H1 (cell line): Measurements from ENCODE around the gene TBC1D24. TPM values are rescaled to one million over a fixed set of nuclear protein-coding genes. Genes with fewer than 3 reads are reported as not detected.

Experiments
- CTCF ChIA-PET: fragments of 300-600 bp; sonication (Branson Sonifier 250); formaldehyde crosslinking; loops from one replicate; lab custom pipeline; 2021; ENCODE audit not compliant: partially characterized antibody; lab: Charles Lee
- POLR2A ChIA-PET: fragments of 300-600 bp; sonication (Branson Sonifier 250); formaldehyde crosslinking; loops from one replicate; lab custom pipeline; 2021; ENCODE audit warnings: inconsistent platforms; ENCODE audit not compliant: partially characterized antibody; lab: Charles Lee
- DNase-seq, 2 experiments: peaks; one replicate each; pipeline versions ENCODE4 v3.0.0 to v3.0.0-alpha.2; 2010 to 2022; ENCODE audit warnings: low spot score in 2 of 2, low read depth in 1 of 2, mixed read lengths in 1 of 2
- FAIRE-seq: peaks from 2 replicates; lab custom pipeline; 2011; peaks lifted over from hg19 to GRCh38; lab: Jason Lieb, UNC
- H2AFZ ChIP-seq: 2 replicates; pipeline ENCODE4 v1.8.1; 2012; ENCODE audit warnings: low read length, inconsistent platforms
- H2AK5ac ChIP-seq: 2 replicates; pipeline ENCODE4 v1.6.1; 2013; ENCODE audit warnings: low read depth, low read length
- H2BK120ac ChIP-seq: replicated peaks from 2 replicates; pipeline ENCODE3; 2013; ENCODE audit warnings: low read depth, low read length, inconsistent platforms
- H2BK12ac ChIP-seq: 2 replicates; pipeline ENCODE4 v1.6.1; 2013; ENCODE audit warnings: low read depth, low read length
- H2BK15ac ChIP-seq: 2 replicates; pipeline ENCODE4 v1.6.1; 2013; ENCODE audit warnings: low read length
- H2BK20ac ChIP-seq: 2 replicates; pipeline ENCODE4 v1.6.1; 2013; ENCODE audit warnings: low read length
- H2BK5ac ChIP-seq: 2 replicates; pipeline ENCODE4 v1.6.1; 2013; ENCODE audit warnings: low read depth, low read length
- H3K14ac ChIP-seq: 2 replicates; pipeline ENCODE4 v1.6.1; 2013; ENCODE audit warnings: inconsistent platforms; ENCODE audit not compliant: insufficient read length
- H3K18ac ChIP-seq: 2 replicates; pipeline ENCODE4 v1.6.1; 2013; ENCODE audit warnings: low read length; ENCODE audit errors: extremely low read depth
- H3K23ac ChIP-seq: 2 replicates; pipeline ENCODE4 v1.6.1; 2013; ENCODE audit warnings: inconsistent platforms; ENCODE audit not compliant: insufficient read length
- H3K23me2 ChIP-seq: 2 replicates; pipeline ENCODE4 v1.6.1; 2013; ENCODE audit warnings: low read depth, low read length
- H3K27ac ChIP-seq: 2 replicates; pipeline ENCODE4 v1.6.1; 2011; ENCODE audit warnings: low read depth, low read length, inconsistent platforms
- H3K27me3 ChIP-seq, 4 experiments: replicated peaks in 1 of 4; 1 replicate in 1 of 4; 2 replicates in 3 of 4; pipeline versions ENCODE4 v1.6.1 to v1.8.1; 2011 to 2013; ENCODE audit warnings: low read length in 3 of 4, mild to moderate bottlenecking in 3 of 4, inconsistent platforms in 2 of 4, mixed read lengths in 2 of 4, moderate library complexity in 1 of 4; ENCODE audit not compliant: control insufficient read depth in 3 of 4, insufficient read depth in 3 of 4; ENCODE audit errors: extremely low read depth in 1 of 4
- H3K36me3 ChIP-seq, 4 experiments: 2 replicates each; pipeline versions ENCODE4 v1.6.1 to v1.8.1; 2011 to 2013; ENCODE audit warnings: mild to moderate bottlenecking in 4 of 4, low read length in 3 of 4, moderate library complexity in 2 of 4, control low read depth in 1 of 4, inconsistent platforms in 1 of 4; ENCODE audit not compliant: insufficient read depth in 4 of 4, control insufficient read depth in 2 of 4
- H3K4ac ChIP-seq: replicated peaks from 2 replicates; pipeline ENCODE3; 2013; ENCODE audit warnings: low read length, low read depth, mixed read lengths, inconsistent platforms; ENCODE audit not compliant: insufficient read length
- H3K4me1 ChIP-seq, 4 experiments: replicated peaks in 1 of 4; 1 replicate in 1 of 4; 2 replicates in 3 of 4; pipeline versions ENCODE4 v1.6.1 to v1.8.1; 2011 to 2013; ENCODE audit warnings: low read length in 3 of 4, inconsistent platforms in 2 of 4, mixed read lengths in 1 of 4; ENCODE audit not compliant: insufficient read depth in 4 of 4, control insufficient read depth in 3 of 4
- H3K4me2 ChIP-seq, 2 experiments: 2 replicates each; pipeline versions ENCODE4 v1.6.1 to v1.8.1; 2011 to 2013; ENCODE audit warnings: low read depth in 2 of 2, low read length in 2 of 2, control low read depth in 1 of 2, inconsistent platforms in 1 of 2, mild to moderate bottlenecking in 1 of 2; ENCODE audit not compliant: insufficient read depth in 1 of 2
- H3K4me3 ChIP-seq, 4 experiments: fragments of 200-600, 300-600 bp in 1 of 4; sonication (generic), shearing (Covaris generic), sonication (Bioruptor Twin) in 1 of 4; 2 replicates each; pipeline versions ENCODE4 v1.5.1 to v1.8.1; 2011 to 2016; ENCODE audit warnings: low read length in 4 of 4, low read depth in 3 of 4, control low read depth in 2 of 4, inconsistent platforms in 2 of 4, mild to moderate bottlenecking in 2 of 4, mixed read lengths in 1 of 4, moderate library complexity in 1 of 4; ENCODE audit not compliant: insufficient read depth in 2 of 4; ENCODE audit errors: extremely low read depth in 1 of 4
- H3K56ac ChIP-seq: replicated peaks from 2 replicates; pipeline ENCODE3; 2013; ENCODE audit warnings: low read depth, mild to moderate bottlenecking, mixed read lengths, low read length, inconsistent platforms; ENCODE audit not compliant: insufficient read length
- H3K79me1 ChIP-seq: 2 replicates; pipeline ENCODE4 v1.6.1; 2013; ENCODE audit warnings: low read depth, low read length, control low read depth
- H3K79me2 ChIP-seq, 2 experiments: 2 replicates each; pipeline versions ENCODE4 v1.6.1 to v1.8.1; 2012 to 2013; ENCODE audit warnings: low read length in 2 of 2, mild to moderate bottlenecking in 2 of 2, inconsistent platforms in 1 of 2; ENCODE audit not compliant: insufficient read depth in 2 of 2, control insufficient read depth in 1 of 2
- H3K9ac ChIP-seq, 4 experiments: replicated peaks in 1 of 4; 1 replicate in 1 of 4; 2 replicates in 3 of 4; pipeline versions ENCODE4 v1.6.1 to v1.8.1; 2011 to 2013; ENCODE audit warnings: low read depth in 3 of 4, low read length in 3 of 4, control low read depth in 2 of 4, mild to moderate bottlenecking in 2 of 4, moderate library complexity in 2 of 4, inconsistent platforms in 1 of 4; ENCODE audit errors: extremely low read depth in 1 of 4
- H3K9me3 ChIP-seq, 2 experiments: 2 replicates each; pipeline versions ENCODE4 v1.6.1 to v1.8.1; 2012 to 2013; ENCODE audit warnings: mild to moderate bottlenecking in 2 of 2, moderate library complexity in 2 of 2, control low read depth in 1 of 2, inconsistent platforms in 1 of 2, low read depth in 1 of 2, low read length in 1 of 2, mixed read lengths in 1 of 2; ENCODE audit not compliant: insufficient read depth in 2 of 2
- H4K20me1 ChIP-seq, 2 experiments: replicated peaks in 1 of 2; 2 replicates each; pipeline versions ENCODE3 to v1.8.1; 2011 to 2013; ENCODE audit warnings: inconsistent platforms in 2 of 2, low read length in 2 of 2, mild to moderate bottlenecking in 1 of 2; ENCODE audit not compliant: insufficient read depth in 2 of 2, control insufficient read depth in 1 of 2
- H4K5ac ChIP-seq: 2 replicates; pipeline ENCODE4 v1.6.1; 2013; ENCODE audit warnings: low read length, low read depth, mixed read lengths, inconsistent platforms; ENCODE audit not compliant: insufficient read length
- H4K8ac ChIP-seq: 2 replicates; pipeline ENCODE4 v1.8.0; 2013; ENCODE audit warnings: mild to moderate bottlenecking, moderate library complexity, low read length, inconsistent platforms; ENCODE audit not compliant: insufficient read depth; ENCODE audit errors: extremely low read depth
- H4K91ac ChIP-seq: replicated peaks from 2 replicates; pipeline ENCODE3; 2013; ENCODE audit warnings: low read length, mixed read lengths, inconsistent platforms; ENCODE audit not compliant: insufficient read length
- ASH2L ChIP-seq: fragments of 200-600, 300-600 bp; sonication (generic); IDR thresholded peaks from one replicate; pipeline ENCODE4 v1.7.1; 2017; ENCODE audit warnings: low read length
- CBX5 ChIP-seq: fragments of 300-800, 300-1000 bp; sonication (generic); IDR thresholded peaks from 2 replicates; pipeline ENCODE4 v1.7.1; 2016; ENCODE audit warnings: antibody characterized with exemption, low read length, low read depth
- EZH2 ChIP-seq: fragments of 200-600 bp; sonication (generic); IDR thresholded peaks from 2 replicates; pipeline ENCODE4 v1.7.1; 2012; ENCODE audit warnings: low read depth, mild to moderate bottlenecking, moderate library complexity, low read length, inconsistent platforms; ENCODE audit not compliant: severe bottlenecking
- HDAC2 ChIP-seq, 2 experiments: fragments of 300-600 bp in 1 of 2; sonication (generic) in 1 of 2; IDR thresholded peaks; 2 replicates each; pipeline ENCODE4 v1.6.1; 2011 to 2012; ENCODE audit warnings: low read depth in 2 of 2, low read length in 2 of 2, mild to moderate bottlenecking in 2 of 2, moderate library complexity in 2 of 2, borderline replicate concordance in 1 of 2, inconsistent platforms in 1 of 2
- SUZ12 ChIP-seq: fragments of 200-600 bp; sonication (generic); IDR thresholded peaks from 2 replicates; pipeline ENCODE4 v1.6.1; 2012; ENCODE audit warnings: mild to moderate bottlenecking, inconsistent platforms, low read length, moderate library complexity, mixed read lengths
- WGBS, 2 experiments: shearing (Covaris generic) in 1 of 2; methylation state at CpG; one replicate each; pipeline versions ENCODE4 v1.1.6 to v1.1.7; 2013 to 2015; ENCODE audit warnings: low lambda C conversion rate in 2 of 2, mixed read lengths in 2 of 2, inconsistent platforms in 1 of 2, low coverage in 1 of 2, missing lambda C conversion rate in 1 of 2; ENCODE audit not compliant: insufficient replicate concordance in 2 of 2, insufficient coverage in 1 of 2, insufficient read length in 1 of 2; ENCODE audit errors: extremely low coverage in 1 of 2, missing lambda C conversion rate in 1 of 2; 5-methylcytosine and 5-hydroxymethylcytosine counted together
- polyA plus RNA-seq, 7 experiments: library from polyadenylated mRNA; depleted of rRNA in 3 of 7; stranded (reverse) in 5 of 7; unstranded in 2 of 7; fragments of >200 nt in 5 of 7; fragments of 200-250 nt in 2 of 7; gene quantifications; 1 replicate in 5 of 7; 2 replicates in 1 of 7; 4 replicates in 1 of 7; pipeline versions ENCODE4 v1.2.1 to v1.2.3, GENCODE V29; 2011 to 2013; ENCODE audit warnings: missing spikeins in 2 of 7, mixed read lengths in 2 of 7
- total RNA-seq: library from RNA; stranded (reverse); fragmentation: NEBNext Ultra II Directional; extraction: Animal tissue kit (Norgen Biotek cat#: 25700); gene quantifications from 2 replicates; pipeline ENCODE4 v1.2.1, GENCODE V29; 2021
- TF ChIP-seq, protein P1 (sequence below), 3 experiments: IDR thresholded peaks; 1 replicate in 2 of 3; 2 replicates in 1 of 3; pipeline versions ENCODE4 v1.5.1 to v1.6.1; 2011; ENCODE audit warnings: low read length in 3 of 3, mild to moderate bottlenecking in 3 of 3, inconsistent platforms in 2 of 3, low read depth in 1 of 3, moderate library complexity in 1 of 3; ENCODE audit not compliant: insufficient read depth in 1 of 3; ENCODE audit errors: control extremely low read depth in 1 of 3

The TBC1D24 gene
- total and polyA plus RNA-seq, 2 of the 8 experiments (the other 6 are each of a cell fraction or from before 2014, with no cell fraction given) = 8.7 to 21.5 TPM

DNA sequence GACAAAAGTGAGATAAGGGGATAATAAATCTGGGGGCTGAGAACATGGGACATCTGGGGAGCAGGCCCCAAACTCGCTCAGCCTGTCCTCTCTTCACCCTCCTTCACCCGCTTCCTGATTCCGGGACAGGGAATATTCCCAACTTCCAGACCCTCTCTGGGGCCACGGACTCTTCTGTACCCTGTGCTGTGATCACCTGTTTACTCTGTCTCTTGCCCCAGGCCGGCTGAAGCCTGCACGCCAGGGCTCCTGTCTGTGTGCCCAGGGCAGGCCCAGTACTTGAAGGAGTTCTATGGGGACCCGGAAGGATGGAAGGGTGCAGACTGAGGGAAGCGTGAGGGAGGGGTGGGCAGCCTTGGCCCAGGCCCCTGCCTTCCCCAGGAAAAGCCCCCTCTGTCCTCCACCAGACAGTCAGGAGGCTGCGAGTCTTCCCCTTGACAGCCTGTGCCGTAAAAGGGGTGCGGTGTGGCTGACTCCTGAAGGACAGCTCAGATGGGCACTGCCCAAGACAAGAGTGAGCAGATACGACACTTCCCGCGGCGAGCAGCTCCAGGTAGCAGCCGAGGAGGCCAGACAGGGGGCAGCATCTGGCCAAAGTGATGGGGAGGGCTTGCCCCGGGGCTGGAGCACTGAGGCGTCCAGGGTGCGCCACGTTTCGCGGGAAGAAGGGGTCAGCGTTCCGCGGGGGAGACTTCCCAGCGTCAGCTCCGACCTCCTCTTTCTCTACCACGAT, 46.7 kb upstream of the TBC1D24 start:
- POLR2A ChIA-PET = interaction anchor here (0.6 to 2.2 kb wide), 13 partner anchors 10 to 177 kb away, joined by 3 to 9 read pairs (median 3); partner anchors contain the start of genes ATP6V0C and ECI1
- Histone ChIP-seq H3K4me1 (peaks cover 0 to 13% (median 6%) of the 10 kb centered on the region in 4 experiments; a peak in 5 of 7 replicates), H3K23ac (no peak overlapping the region), H3K9ac (peak overlapping the region; percentile 13 to 77 (median 59); a peak in 6 of 7 replicates), H2BK20ac (no peak overlapping the region), H2BK15ac (peak overlapping the region; percentile 61; the same call in 1 of the 2 replicates), H2BK120ac (peak overlapping the region; percentile 69), H3K36me3 (peaks cover 12 to 17% (median 15%) of the 10 kb centered on the region in 4 experiments), H3K79me1 (0 out of 2 replicates have a peak, but pooled peaks cover 6% of the 10 kb centered on the region), H3K9me3 (no peaks in the 10 kb centered on the region), H2AK5ac (peak overlapping the region; percentile 53; the same call in 1 of the 2 replicates), H2BK5ac (peak overlapping the region; percentile 78; the same call in 1 of the 2 replicates), H3K56ac (peak overlapping the region; percentile 80), H2AFZ (peak overlapping the region; percentile 85; the same call in 1 of the 2 replicates), H3K4me3 (peak overlapping the region; percentile 48 to 73 (median 50)), H3K18ac (peak overlapping the region; percentile 96), H3K23me2 (peaks cover 12% of the 10 kb centered on the region; the same call in 1 of the 2 replicates), H3K27ac (no peak overlapping the region), H3K4me2 (peak overlapping the region; percentile 51 to 98), H4K91ac (peak overlapping the region; percentile 95), H3K27me3 (peaks cover 0 to 9% (median 2%) of the 10 kb centered on the region in 4 experiments; a peak in 2 of 7 replicates), H3K14ac (no peak overlapping the region)
- WGBS, 2 experiments = 32% methylated on average over 20 of the region's 28 CpGs; no CpG with 5 or more reads in 1 of the 2 experiments
- no peak for FAIRE-seq
- TF ChIP-seq CBX5 (no peak), EZH2 (peak; percentile 5), HDAC2 (IDR thresholded peaks at IDR 0.05; ENCODE audit: borderline replicate concordance in 1 of 2, low read depth in 2 of 2, low read length in 2 of 2) (0 out of 4 replicates have a peak, but pooled peaks of 1 of the 2 experiments have one; percentile 18), SUZ12 (0 out of 2 replicates have a peak, but pooled peaks have one; percentile 5), ASH2L (no peak)
- TF ChIP-seq, protein P1, sequence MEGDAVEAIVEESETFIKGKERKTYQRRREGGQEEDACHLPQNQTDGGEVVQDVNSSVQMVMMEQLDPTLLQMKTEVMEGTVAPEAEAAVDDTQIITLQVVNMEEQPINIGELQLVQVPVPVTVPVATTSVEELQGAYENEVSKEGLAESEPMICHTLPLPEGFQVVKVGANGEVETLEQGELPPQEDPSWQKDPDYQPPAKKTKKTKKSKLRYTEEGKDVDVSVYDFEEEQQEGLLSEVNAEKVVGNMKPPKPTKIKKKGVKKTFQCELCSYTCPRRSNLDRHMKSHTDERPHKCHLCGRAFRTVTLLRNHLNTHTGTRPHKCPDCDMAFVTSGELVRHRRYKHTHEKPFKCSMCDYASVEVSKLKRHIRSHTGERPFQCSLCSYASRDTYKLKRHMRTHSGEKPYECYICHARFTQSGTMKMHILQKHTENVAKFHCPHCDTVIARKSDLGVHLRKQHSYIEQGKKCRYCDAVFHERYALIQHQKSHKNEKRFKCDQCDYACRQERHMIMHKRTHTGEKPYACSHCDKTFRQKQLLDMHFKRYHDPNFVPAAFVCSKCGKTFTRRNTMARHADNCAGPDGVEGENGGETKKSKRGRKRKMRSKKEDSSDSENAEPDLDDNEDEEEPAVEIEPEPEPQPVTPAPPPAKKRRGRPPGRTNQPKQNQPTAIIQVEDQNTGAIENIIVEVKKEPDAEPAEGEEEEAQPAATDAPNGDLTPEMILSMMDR (IDR thresholded peaks at IDR 0.05; ENCODE audit: control extremely low read depth in 1 of 3, insufficient read depth in 1 of 3, low read depth in 1 of 3, low read length in 3 of 3) = peak; percentile 5 to 42 (median 13); a peak in 2 of 4 replicates
- TF ChIP-seq, all 59 proteins: peak for 4
- CTCF ChIA-PET = interaction anchor here (0.6 to 2.8 kb wide), 14 partner anchors 14 to 190 kb away, joined by 3 to 9 read pairs (median 3); partner anchors contain the start of gene ECI1
- Histone ChIP-seq H3K4ac (no peak overlapping the region), H4K5ac (peak overlapping the region; percentile 76), H4K20me1 (peaks cover 8 to 11% of the 10 kb centered on the region in 2 experiments), H3K79me2 (peaks cover 0 to 15% of the 10 kb centered on the region in 2 experiments; a peak in 2 of 4 replicates), H2BK12ac (no peak overlapping the region), H4K8ac (peak overlapping the region; percentile 91)
- DNase-seq = peak in 1 of 2 experiments; percentile 77
